ENCODE results near the gene FRMPD1.

GRCh38 chr9:37760416-37761161 lies 109.8 kb downstream of the FRMPD1 start:
- TF ChIP-seq EZH2 (IDR thresholded peaks at IDR 0.05) (no peak), POLR2AphosphoS5 (IDR thresholded peaks at IDR 0.05; ENCODE audit: borderline replicate concordance, low read depth, low read length) (no peak)

Measured in SK-N-MC (cell line).